GM12878 (cell line): ENCODE results near the gene PACS1. TPM values are rescaled to one million over a fixed set of nuclear protein-coding genes. Genes with fewer than 3 reads are reported as not detected.

ENCODE experiments used
- ATAC-seq: fragments of 200-7000 bp; cut with Tn5 transposase; 3 replicates; pipeline ENCODE4 v1.9.1; 2020; ENCODE audit warnings: mild to moderate bottlenecking, moderate library complexity
- BruUV-seq: library from RNA; stranded (reverse); fragments of 400-500 nt; replicated peaks from 2 replicates; lab custom pipeline; 2021; lab: Mats Ljungman, UMichigan
- CTCF ChIA-PET: fragments of 300-600 bp; sonication (Branson Sonifier 250); formaldehyde crosslinking; extraction: SDS; loops from one replicate; lab custom pipeline; 2021; ENCODE audit warnings: inconsistent platforms; lab: Yijun Ruan, JAX
- POLR2A ChIA-PET: fragments of 350-600 bp; formaldehyde crosslinking; extraction: SDS; loops from one replicate; lab custom pipeline; 2021; ENCODE audit warnings: inconsistent platforms; lab: Charles Lee
- RAD21 ChIA-PET: fragments of 300-600 bp; sonication (Branson Sonifier 250); formaldehyde crosslinking; loops from one replicate; lab custom pipeline; 2023; ENCODE audit warnings: antibody characterized with exemption; ENCODE audit not compliant: unreplicated experiment; lab: Charles Lee
- SMC1A ChIA-PET: fragments of 300-600 bp; sonication (Branson Sonifier 250); formaldehyde crosslinking; loops from one replicate; lab custom pipeline; 2023; ENCODE audit not compliant: unreplicated experiment, uncharacterized antibody; lab: Charles Lee
- DNase-seq: peaks from one replicate; pipeline ENCODE4 v3.0.0-alpha.2; 2011; ENCODE audit warnings: low read depth, low spot score
- FAIRE-seq: peaks from 3 replicates; lab custom pipeline; 2011; peaks lifted over from hg19 to GRCh38; lab: Jason Lieb, UNC
- H2AFZ ChIP-seq: 2 replicates; pipeline ENCODE4 v1.6.0; 2011; ENCODE audit warnings: low read depth, low read length, control low read depth; ENCODE audit not compliant: control insufficient read depth
- H3K27ac ChIP-seq: 2 replicates; pipeline ENCODE4 v1.5.1; 2011; ENCODE audit warnings: control low read depth; ENCODE audit not compliant: control insufficient read depth, insufficient read depth
- H3K27me3 ChIP-seq, 2 experiments: replicated peaks in 1 of 2; 2 replicates each; pipeline versions ENCODE4 v1.6.0 to v1.6.1; 2011; ENCODE audit warnings: low read length in 1 of 2; ENCODE audit not compliant: control insufficient read depth in 2 of 2, insufficient read depth in 2 of 2
- H3K36me3 ChIP-seq, 2 experiments: 2 replicates each; pipeline ENCODE4 v1.5.1; 2011; ENCODE audit warnings: low read length in 1 of 2; ENCODE audit not compliant: control insufficient read depth in 2 of 2, insufficient read depth in 2 of 2
- H3K4me1 ChIP-seq: 2 replicates; pipeline ENCODE4 v1.6.1; 2011; ENCODE audit warnings: mild to moderate bottlenecking, low read length, moderate library complexity, mixed read lengths; ENCODE audit not compliant: control insufficient read depth, insufficient read depth
- H3K4me2 ChIP-seq: 2 replicates; pipeline ENCODE4 v1.6.0; 2011; ENCODE audit warnings: control low read depth; ENCODE audit not compliant: control insufficient read depth, insufficient read depth
- H3K4me3 ChIP-seq: fragments of 200-600 bp; sonication (generic); 2 replicates; pipeline ENCODE4 v1.5.1; 2016
- H3K79me2 ChIP-seq: 2 replicates; pipeline ENCODE4 v1.6.0; 2011; ENCODE audit warnings: low read length; ENCODE audit not compliant: control insufficient read depth, insufficient read depth
- H3K9ac ChIP-seq: 2 replicates; pipeline ENCODE4 v1.8.0; 2011; ENCODE audit warnings: low read length, control low read depth, mixed read lengths; ENCODE audit not compliant: control insufficient read depth, insufficient read depth
- H3K9me3 ChIP-seq: replicated peaks from 3 replicates; pipeline ENCODE4 v1.5.1; 2011; ENCODE audit warnings: mild to moderate bottlenecking, low read length; ENCODE audit not compliant: control insufficient read depth, insufficient read depth
- H4K20me1 ChIP-seq: 2 replicates; pipeline ENCODE4 v1.6.0; 2011; ENCODE audit not compliant: control insufficient read depth, insufficient read depth
- EP300 ChIP-seq, 2 experiments: fragments of 150-350 bp in 1 of 2; IDR thresholded peaks; 2 replicates each; pipeline ENCODE4 v1.6.1; 2011 to 2012; ENCODE audit warnings: low read depth in 2 of 2, low read length in 2 of 2, borderline replicate concordance in 1 of 2, improper control_type of control experiment in 1 of 2, inconsistent platforms in 1 of 2; ENCODE audit not compliant: control insufficient read depth in 1 of 2
- NR2C2 ChIP-seq: IDR thresholded peaks from 2 replicates; pipeline ENCODE4 v1.6.1; 2011; ENCODE audit warnings: borderline replicate concordance, low read depth; ENCODE audit not compliant: control insufficient read depth, insufficient read length
- POLR2A ChIP-seq: IDR thresholded peaks from 2 replicates; pipeline ENCODE4 v1.6.1; 2011; ENCODE audit warnings: low read depth, mild to moderate bottlenecking, low read length
- SIX5 ChIP-seq: IDR thresholded peaks from 2 replicates; pipeline ENCODE4 v1.6.1; 2011; ENCODE audit warnings: mild to moderate bottlenecking, low read depth, low read length, moderate library complexity; ENCODE audit not compliant: severe bottlenecking
- WGBS: methylation state at CpG from one replicate; pipeline ENCODE4 v1.1.6; 2016; ENCODE audit warnings: low lambda C conversion rate; ENCODE audit not compliant: insufficient replicate concordance, insufficient coverage; ENCODE audit errors: missing lambda C conversion rate; 5-methylcytosine and 5-hydroxymethylcytosine counted together
- in situ Hi-C: fragments of 300-500 bp; cut with MboI; formaldehyde crosslinking; loops from 9 replicates; pipeline ENCODE4 v1.14.3; 2018; ENCODE audit warnings: mixed read lengths
- intact Hi-C: fragments of 100-400 bp; cut with micrococcal nuclease; formaldehyde crosslinking; loops from one replicate; pipeline ENCODE4 v1.14.2; 2022; ENCODE audit not compliant: unreplicated experiment
- polyA plus RNA-seq, 11 experiments: library from polyadenylated mRNA; depleted of rRNA in 4 of 11; unstranded in 6 of 11; stranded (reverse) in 5 of 11; fragments of >200 nt; fragmentation: Nextera tagmentation in 4 of 11; fragmentation: Illumina TruSeq in 1 of 11; extraction: Ambion mirVana in 4 of 11; extraction: Trizol in 1 of 11; gene quantifications; 1 replicate in 1 of 11; 2 replicates in 10 of 11; pipeline versions ENCODE4 v1.2.1 to v1.2.3, GENCODE V29; 2011 to 2016; ENCODE audit warnings: inconsistent platforms in 2 of 11, missing spikeins in 2 of 11, low read depth in 1 of 11
- total RNA-seq, 4 experiments: library from RNA; depleted of rRNA in 3 of 4; stranded (reverse); fragments of >200 nt in 3 of 4; fragmentation: Illumina TruSeq in 1 of 4; extraction: Trizol in 1 of 4; gene quantifications; 2 replicates each; pipeline versions ENCODE4 v1.2.1 to v1.2.3, GENCODE V29; 2013 to 2021
- TF ChIP-seq, protein P1 (sequence below): fragments of 450-650 bp; IDR thresholded peaks from 2 replicates; pipeline ENCODE4 v1.6.1; 2017; ENCODE audit warnings: antibody characterized with exemption, mild to moderate bottlenecking, moderate library complexity
- TF ChIP-seq, protein P2 (sequence below): IDR thresholded peaks from 2 replicates; pipeline ENCODE4 v1.6.1; 2011; ENCODE audit warnings: low read depth, mild to moderate bottlenecking, low read length, moderate library complexity, borderline replicate concordance; ENCODE audit errors: extremely low read depth

PACS1 gene
- total and polyA plus RNA-seq, 10 of the 15 experiments (the other 5 are each of a cell fraction or from before 2014, with no cell fraction given): 1.1 to 74.3 (median 17.9) TPM

DNA sequence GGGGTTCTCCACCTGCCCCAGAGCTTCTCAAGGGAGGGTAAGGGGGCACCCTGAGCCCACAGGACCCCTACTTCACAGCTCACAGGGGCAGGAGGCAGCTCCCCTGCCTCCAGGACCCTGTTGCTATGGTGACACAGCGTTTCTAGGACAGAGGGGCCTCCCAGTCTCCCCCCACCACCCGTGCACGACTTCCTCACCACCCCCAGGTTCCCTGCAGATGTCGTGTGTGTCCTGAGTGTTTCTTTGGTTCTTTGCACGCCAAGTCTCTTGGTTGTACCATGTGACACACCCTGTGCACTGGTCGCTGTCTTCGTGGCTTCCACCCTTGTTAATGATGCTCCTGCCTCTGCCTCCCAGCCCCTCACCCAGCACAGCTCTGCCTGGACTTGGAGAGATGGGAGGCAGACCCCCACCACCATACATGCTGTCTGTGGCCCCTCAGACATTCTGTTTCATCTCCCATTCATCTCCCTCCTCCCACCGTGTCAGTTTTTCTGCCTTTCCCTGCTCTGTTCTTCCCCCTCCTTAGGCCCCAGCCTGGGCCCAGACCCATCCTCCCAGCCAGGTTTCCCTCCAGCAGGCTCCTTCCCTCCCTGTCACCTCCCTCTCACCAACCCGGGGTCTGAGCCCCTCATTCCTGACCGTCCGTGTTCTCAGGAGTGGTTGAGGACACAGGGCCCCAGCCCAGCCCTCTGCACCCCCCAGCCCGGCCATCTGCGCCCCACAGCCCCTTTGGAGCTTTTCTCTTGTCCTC lies 173.9 kb downstream of the PACS1 start:
- no peaks in the 10 kb centered on the region for H3K79me2 ChIP-seq
- no peaks in the 10 kb centered on the region for H3K4me1 ChIP-seq
- CTCF ChIA-PET: no interaction called here
- no peak overlapping the region for H3K9ac ChIP-seq
- no peak for DNase-seq
- in situ Hi-C loops (no loop called here), intact Hi-C loops (no loop called here)
- H3K9me3 ChIP-seq: no peaks in the 10 kb centered on the region
- no peaks in the 10 kb centered on the region for H4K20me1 ChIP-seq
- no peak for FAIRE-seq
- POLR2A ChIA-PET: no interaction called here
- no peak overlapping the region for H3K27ac ChIP-seq
- ATAC-seq: no peak
- SMC1A ChIA-PET: no interaction called here
- H3K36me3 ChIP-seq: peaks cover 6 to 10% of the 10 kb centered on the region in 2 experiments; a peak in 3 of 4 replicates
- H2AFZ ChIP-seq: no peak overlapping the region
- no peak for TF ChIP-seq EP300 (IDR thresholded peaks at IDR 0.05; ENCODE audit: borderline replicate concordance in 1 of 2, control insufficient read depth in 1 of 2, low read depth in 2 of 2, low read length in 2 of 2)
- TF ChIP-seq, protein P1, sequence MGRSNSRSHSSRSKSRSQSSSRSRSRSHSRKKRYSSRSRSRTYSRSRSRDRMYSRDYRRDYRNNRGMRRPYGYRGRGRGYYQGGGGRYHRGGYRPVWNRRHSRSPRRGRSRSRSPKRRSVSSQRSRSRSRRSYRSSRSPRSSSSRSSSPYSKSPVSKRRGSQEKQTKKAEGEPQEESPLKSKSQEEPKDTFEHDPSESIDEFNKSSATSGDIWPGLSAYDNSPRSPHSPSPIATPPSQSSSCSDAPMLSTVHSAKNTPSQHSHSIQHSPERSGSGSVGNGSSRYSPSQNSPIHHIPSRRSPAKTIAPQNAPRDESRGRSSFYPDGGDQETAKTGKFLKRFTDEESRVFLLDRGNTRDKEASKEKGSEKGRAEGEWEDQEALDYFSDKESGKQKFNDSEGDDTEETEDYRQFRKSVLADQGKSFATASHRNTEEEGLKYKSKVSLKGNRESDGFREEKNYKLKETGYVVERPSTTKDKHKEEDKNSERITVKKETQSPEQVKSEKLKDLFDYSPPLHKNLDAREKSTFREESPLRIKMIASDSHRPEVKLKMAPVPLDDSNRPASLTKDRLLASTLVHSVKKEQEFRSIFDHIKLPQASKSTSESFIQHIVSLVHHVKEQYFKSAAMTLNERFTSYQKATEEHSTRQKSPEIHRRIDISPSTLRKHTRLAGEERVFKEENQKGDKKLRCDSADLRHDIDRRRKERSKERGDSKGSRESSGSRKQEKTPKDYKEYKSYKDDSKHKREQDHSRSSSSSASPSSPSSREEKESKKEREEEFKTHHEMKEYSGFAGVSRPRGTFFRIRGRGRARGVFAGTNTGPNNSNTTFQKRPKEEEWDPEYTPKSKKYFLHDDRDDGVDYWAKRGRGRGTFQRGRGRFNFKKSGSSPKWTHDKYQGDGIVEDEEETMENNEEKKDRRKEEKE: no peak
- TF ChIP-seq, protein P2, sequence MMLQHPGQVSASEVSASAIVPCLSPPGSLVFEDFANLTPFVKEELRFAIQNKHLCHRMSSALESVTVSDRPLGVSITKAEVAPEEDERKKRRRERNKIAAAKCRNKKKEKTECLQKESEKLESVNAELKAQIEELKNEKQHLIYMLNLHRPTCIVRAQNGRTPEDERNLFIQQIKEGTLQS: no peak
- TF ChIP-seq SIX5: no peak
- peak; percentile 34; the same call in 1 of the 2 replicates for TF ChIP-seq POLR2A
- TF ChIP-seq NR2C2: no peak
- RAD21 ChIA-PET: no interaction called here
- TSS peak; percentile 57 for BruUV-seq
- no peak overlapping the region for H3K4me3 ChIP-seq
- no peak overlapping the region for H3K4me2 ChIP-seq
- H3K27me3 ChIP-seq: no peaks in the 10 kb centered on the region
- WGBS: 94% methylated on average over 11 of the region's 13 CpGs
